HUES6 (cell line): Measurements from ENCODE around the gene PDE7B.

Experiments
- H3K27ac ChIP-seq: 2 replicates; pipeline ENCODE4 v1.7.0; 2013; ENCODE audit warnings: low read depth, mild to moderate bottlenecking, low read length, inconsistent platforms
- H3K27me3 ChIP-seq: 2 replicates; pipeline ENCODE4 v1.6.1; 2013; ENCODE audit warnings: low read length; ENCODE audit not compliant: control insufficient read depth, insufficient read depth
- H3K36me3 ChIP-seq: 2 replicates; pipeline ENCODE4 v1.6.1; 2013; ENCODE audit warnings: low read length; ENCODE audit not compliant: control insufficient read depth, insufficient read depth
- H3K4me1 ChIP-seq: 2 replicates; pipeline ENCODE4 v1.6.1; 2013; ENCODE audit warnings: low read length; ENCODE audit not compliant: control insufficient read depth, insufficient read depth
- H3K4me3 ChIP-seq: 2 replicates; pipeline ENCODE4 v1.5.1; 2013; ENCODE audit warnings: low read depth, low read length
- H3K9ac ChIP-seq: one replicate; pipeline ENCODE4 v1.6.1; 2013; ENCODE audit warnings: mild to moderate bottlenecking, low read length
- H3K9me3 ChIP-seq: 2 replicates; pipeline ENCODE4 v1.6.1; 2013; ENCODE audit warnings: low read depth, low read length; ENCODE audit not compliant: control insufficient read depth, insufficient read depth

PDE7B gene

DNA sequence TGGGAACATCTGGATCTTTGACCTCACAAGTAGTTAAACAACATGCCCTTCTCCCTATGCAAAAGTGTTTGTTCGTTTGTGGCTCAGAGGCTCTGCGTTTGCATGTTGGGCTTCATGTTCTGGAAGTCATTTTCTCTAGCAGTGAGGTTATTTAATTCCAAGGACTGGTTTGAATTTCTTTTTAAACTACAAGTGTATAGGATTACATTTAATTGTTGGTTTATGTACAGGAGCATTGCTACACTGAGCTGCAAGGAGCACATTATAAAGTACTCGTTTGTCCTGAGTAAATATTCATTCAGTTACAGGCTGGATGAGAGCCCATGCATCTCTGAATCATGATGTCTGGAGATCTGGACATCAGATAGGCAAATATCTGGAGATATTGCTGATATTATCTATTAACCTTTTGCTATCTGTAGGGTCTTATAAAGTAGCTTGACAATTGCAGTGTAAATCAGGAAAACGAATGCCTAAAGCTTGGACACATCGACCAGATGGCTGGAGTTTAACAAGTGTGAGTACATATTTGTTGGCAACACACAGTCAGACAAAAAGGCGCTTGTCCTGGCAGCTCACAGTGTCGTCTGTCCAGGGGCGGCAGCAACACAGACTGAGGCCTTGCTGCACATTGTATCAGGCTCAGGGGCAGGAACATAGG is 84.6 kb downstream of the PDE7B start:
- H3K4me1 ChIP-seq: no peaks in the 10 kb centered on the region
- H3K9ac ChIP-seq: no peak overlapping the region
- no peaks in the 10 kb centered on the region for H3K9me3 ChIP-seq
- no peaks in the 10 kb centered on the region for H3K27me3 ChIP-seq
- H3K36me3 ChIP-seq: no peaks in the 10 kb centered on the region
- no peak overlapping the region for H3K4me3 ChIP-seq
- H3K27ac ChIP-seq: no peak overlapping the region

GRCh38 chr6:135936606-135937005 is 85.1 kb downstream of the PDE7B start:
- no peaks in the 10 kb centered on the region for H3K36me3 ChIP-seq
- H3K4me1 ChIP-seq: no peaks in the 10 kb centered on the region
- no peak overlapping the region for H3K9ac ChIP-seq
- H3K27ac ChIP-seq: no peak overlapping the region
- no peaks in the 10 kb centered on the region for H3K9me3 ChIP-seq
- no peaks in the 10 kb centered on the region for H3K27me3 ChIP-seq
- H3K4me3 ChIP-seq: no peak overlapping the region

GRCh38 chr6:135937106-135937505 is 85.6 kb downstream of the PDE7B start:
- no peak overlapping the region for H3K9ac ChIP-seq
- no peaks in the 10 kb centered on the region for H3K27me3 ChIP-seq
- H3K9me3 ChIP-seq: no peaks in the 10 kb centered on the region
- H3K4me3 ChIP-seq: no peak overlapping the region
- no peaks in the 10 kb centered on the region for H3K4me1 ChIP-seq
- H3K36me3 ChIP-seq: no peaks in the 10 kb centered on the region
- no peak overlapping the region for H3K27ac ChIP-seq

- Histone ChIP-seq H3K36me3 (no peaks in the 10 kb centered on the region), H3K4me1 (no peaks in the 10 kb centered on the region), H3K4me3 (no peak overlapping the region), H3K27ac (no peak overlapping the region), H3K9ac (no peak overlapping the region), H3K27me3 (no peaks in the 10 kb centered on the region), H3K9me3 (no peaks in the 10 kb centered on the region)
Observed at GRCh38 chr6:135938576-135939207, 87.2 kb downstream of the PDE7B start.

DNA sequence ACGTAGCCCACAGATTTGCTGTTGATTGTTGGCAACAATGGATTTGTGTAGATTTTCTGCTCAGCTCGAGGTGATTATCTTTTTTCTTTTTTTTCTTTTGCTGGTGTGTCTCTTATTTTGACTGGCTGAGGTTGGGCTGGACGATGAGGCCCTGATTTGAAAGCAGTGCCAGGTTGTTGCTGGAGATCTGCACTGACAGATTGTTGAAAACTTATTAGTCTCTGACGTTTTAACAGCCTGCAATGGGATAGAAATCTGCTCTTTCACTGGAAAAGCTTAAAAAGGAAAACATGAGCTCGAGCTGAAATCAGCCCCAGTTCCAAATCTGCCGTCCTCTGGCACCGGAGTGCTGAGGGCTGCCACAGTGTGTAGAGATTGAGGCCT is 87.7 kb downstream of the PDE7B start:
- no peak overlapping the region for H3K4me3 ChIP-seq
- H3K9ac ChIP-seq: no peak overlapping the region
- no peaks in the 10 kb centered on the region for H3K36me3 ChIP-seq
- no peaks in the 10 kb centered on the region for H3K9me3 ChIP-seq
- H3K27me3 ChIP-seq: no peaks in the 10 kb centered on the region
- no peak overlapping the region for H3K27ac ChIP-seq
- no peaks in the 10 kb centered on the region for H3K4me1 ChIP-seq

GRCh38 chr6:135940616-135941167 is 89.2 kb downstream of the PDE7B start:
- Histone ChIP-seq H3K27me3 (no peaks in the 10 kb centered on the region), H3K9me3 (no peaks in the 10 kb centered on the region), H3K4me3 (no peak overlapping the region), H3K9ac (no peak overlapping the region), H3K36me3 (no peaks in the 10 kb centered on the region), H3K27ac (no peak overlapping the region), H3K4me1 (no peaks in the 10 kb centered on the region)

- no peaks in the 10 kb centered on the region for H3K4me1 ChIP-seq
- no peak overlapping the region for H3K9ac ChIP-seq
- no peaks in the 10 kb centered on the region for H3K9me3 ChIP-seq
- H3K36me3 ChIP-seq: no peaks in the 10 kb centered on the region
- H3K4me3 ChIP-seq: no peak overlapping the region
- H3K27ac ChIP-seq: no peak overlapping the region
- H3K27me3 ChIP-seq: no peaks in the 10 kb centered on the region
Observed at GRCh38 chr6:135941275-135942025, 89.9 kb downstream of the PDE7B start.

- Histone ChIP-seq H3K27ac (no peak overlapping the region), H3K4me3 (no peak overlapping the region), H3K9me3 (no peaks in the 10 kb centered on the region), H3K4me1 (no peaks in the 10 kb centered on the region), H3K9ac (no peak overlapping the region), H3K36me3 (no peaks in the 10 kb centered on the region), H3K27me3 (no peaks in the 10 kb centered on the region)
Observed at GRCh38 chr6:135944120-135944519, 92.6 kb downstream of the PDE7B start.

DNA sequence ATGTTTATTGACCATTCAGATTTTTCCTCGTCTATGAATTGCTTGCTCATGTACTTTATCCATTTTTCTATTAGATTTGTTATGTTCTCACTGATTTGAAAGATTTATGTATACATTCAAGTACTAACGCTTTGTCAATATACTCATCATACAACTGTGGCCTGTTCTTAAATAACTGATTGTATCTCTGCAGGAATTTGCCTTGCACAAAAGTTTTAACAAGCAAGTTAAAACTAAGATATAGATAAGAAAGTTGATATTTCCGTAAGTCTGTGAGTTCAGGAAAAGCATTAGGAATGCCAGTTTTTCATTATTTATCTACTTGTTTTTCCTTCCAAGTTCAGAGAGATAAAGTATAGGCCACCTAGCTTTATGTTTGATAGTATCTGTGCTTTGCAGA is 95.2 kb downstream of the PDE7B start:
- Histone ChIP-seq H3K4me3 (no peak overlapping the region), H3K27me3 (no peaks in the 10 kb centered on the region), H3K36me3 (no peaks in the 10 kb centered on the region), H3K9ac (no peak overlapping the region), H3K9me3 (no peaks in the 10 kb centered on the region), H3K4me1 (no peaks in the 10 kb centered on the region), H3K27ac (no peak overlapping the region)

GRCh38 chr6:135950669-135951068 is 99.2 kb downstream of the PDE7B start:
- Histone ChIP-seq H3K9ac (no peak overlapping the region), H3K4me1 (no peaks in the 10 kb centered on the region), H3K27ac (no peak overlapping the region), H3K36me3 (no peaks in the 10 kb centered on the region), H3K27me3 (no peaks in the 10 kb centered on the region), H3K4me3 (no peak overlapping the region), H3K9me3 (no peaks in the 10 kb centered on the region)

GRCh38 chr6:135951169-135951568 is 99.7 kb downstream of the PDE7B start:
- no peaks in the 10 kb centered on the region for H3K4me1 ChIP-seq
- no peak overlapping the region for H3K27ac ChIP-seq
- no peaks in the 10 kb centered on the region for H3K9me3 ChIP-seq
- H3K4me3 ChIP-seq: no peak overlapping the region
- H3K27me3 ChIP-seq: no peaks in the 10 kb centered on the region
- no peaks in the 10 kb centered on the region for H3K36me3 ChIP-seq
- no peak overlapping the region for H3K9ac ChIP-seq
